Heart left ventricle (tissue), 16 donors: Measurements from ENCODE around the gene CEMIP2. TPM values are rescaled to one million over a fixed set of nuclear protein-coding genes. Genes with fewer than 3 reads are reported as not detected.

Experiments
- ATAC-seq, 4 donors: fragments of 200-7000 bp; cut with Tn5 transposase; one replicate each; pipeline ENCODE4 v1.9.1; 2020 to 2022; ENCODE audit warnings: moderate library complexity in 4 of 4, mild to moderate bottlenecking in 3 of 4, moderate number of reproducible peaks in 1 of 4
- DNase-seq, 5 donors: peaks; one replicate each; pipeline ENCODE4 v3.0.0-alpha.2; 2020
- H3K27ac ChIP-seq, 12 donors: fragments of 200-600 bp; sonication (generic) in 4 of 12; one replicate each; pipeline versions ENCODE4 v1.5.0 to v1.8.0; 2016 to 2022; ENCODE audit warnings: mild to moderate bottlenecking in 2 of 12
- H3K27me3 ChIP-seq, 9 donors: fragments of 200-600 bp; sonication (generic) in 2 of 9; one replicate each; pipeline versions ENCODE4 v1.5.1 to v1.8.0; 2016 to 2022; ENCODE audit warnings: mild to moderate bottlenecking in 3 of 9
- H3K36me3 ChIP-seq, 9 donors: fragments of 200-600 bp; sonication (generic) in 2 of 9; one replicate each; pipeline versions ENCODE4 v1.5.0 to v1.8.0; 2018 to 2022; ENCODE audit warnings: mild to moderate bottlenecking in 2 of 9
- H3K4me1 ChIP-seq, 12 donors: fragments of 200-600 bp; sonication (generic) in 4 of 12; one replicate each; pipeline versions ENCODE4 v1.5.0 to v1.8.0; 2016 to 2022; ENCODE audit warnings: mild to moderate bottlenecking in 3 of 12
- H3K4me3 ChIP-seq, 12 donors: fragments of 200-600 bp; sonication (generic) in 4 of 12; one replicate each; pipeline versions ENCODE4 v1.5.0 to v1.8.0; 2017 to 2022; ENCODE audit warnings: mild to moderate bottlenecking in 9 of 12, moderate library complexity in 4 of 12
- H3K9me3 ChIP-seq, 12 donors: fragments of 200-600 bp; sonication (generic) in 4 of 12; one replicate each; pipeline versions ENCODE4 v1.5.0 to v1.8.0; 2016 to 2022; ENCODE audit warnings: mild to moderate bottlenecking in 1 of 12
- CTCF ChIP-seq, 12 donors: fragments of 200-600 bp; sonication (generic) in 4 of 12; IDR thresholded peaks; one replicate each; pipeline versions ENCODE4 v1.5.0 to v1.8.0; 2018 to 2022; ENCODE audit warnings: antibody characterized with exemption in 12 of 12, mild to moderate bottlenecking in 5 of 12
- POLR2A ChIP-seq, 2 donors: fragments of 450-650 bp; IDR thresholded peaks; one replicate each; pipeline ENCODE4 v1.6.1; 2017; ENCODE audit warnings: antibody characterized with exemption in 2 of 2, mild to moderate bottlenecking in 2 of 2, moderate library complexity in 2 of 2
- WGBS, 4 donors: extraction: QIAGEN DNeasy Blood & Tissue Kit in 2 of 4; methylation state at CpG; one replicate each; pipeline versions ENCODE4 v1.1.5 to v1.1.7; 2013 to 2018; 5-methylcytosine and 5-hydroxymethylcytosine counted together
- intact Hi-C, 10 donors: fragments of 100-400 bp; cut with DNase I; formaldehyde crosslinking; loops; one replicate each; pipeline versions ENCODE4 v1.11.1 to v1.14.2; 2022
- long read RNA-seq, 3 donors: library from polyadenylated mRNA; unstranded; transcript quantifications; one replicate each; pipeline ENCODE4 v2.0.0, GENCODE V29; 2020 to 2021
- polyA plus RNA-seq, 2 donors: library from polyadenylated mRNA; stranded (reverse); fragments of 200-250 nt; gene quantifications; one replicate each; pipeline ENCODE4 v1.2.3, GENCODE V29; 2013
- total RNA-seq, 9 donors: library from RNA; depleted of rRNA in 2 of 9; stranded (reverse); fragments of >200 nt in 2 of 9; fragmentation: NEBNext Ultra II Directional in 3 of 9; extraction: Animal tissue kit (Norgen Biotek cat#: 25700) in 3 of 9; gene quantifications; one replicate each; pipeline versions ENCODE4 v1.1.0 to v1.2.4, GENCODE V29; 2016 to 2023
- donor health status: ischemic (EF 13 %, LVEDD 7.1; RV severe dilation, severe dysfunction).
- donor health status: healthy with polysubstance abuse.
- donor health status: DM: no; HTN: yes; CAD: no.
- donor health status: DM: no; HTN: no; CAD: no.
- donor health status: ischemic (EF 25% LVEDD 6.9; RV normal size, moderate dysfunction).
- donor health status: ischemic (EF 25% LVEDD 5.7; RV mildly dilated, moderate dysfunction).
- donor health status: healthy.
- donor health status: DM: yes; HTN: yes; CAD: no.
- donor health status: ischemic (EF 35%, LVEDD 5.7; RV mildly dilated, moderate dysfunction).
- donor health status: nonischemic (EF 11% LVEDD 7.7; RV severe dilation, severe dysfunction).
- donor health status: DM: yes; HTN: yes; CAD: no.
- donor health status: PGD.
- donor health status: ischemic (EF 29% LVEDD 5.4; RV normal size, mild dysfunction).
- donor health status: nonischemic (EF 23%, LVEDD 6.1; RV moderate dilation, normal function).

CEMIP2 gene
- total RNA-seq: 10 to 100 TPM in 2 of 9 donors, 1 to 10 TPM in 7; 6.7 to 49.3 (median 7.4) TPM
- 1 to 10 TPM; 5.8 to 8.7 TPM for polyA plus RNA-seq
- long read RNA-seq, donor 1, full-length matches to known transcripts: 1 of 6 reads
- long read RNA-seq, donor 1, partial matches to known transcripts: 0 of 6 reads
- long read RNA-seq, donor 1, other reads (novel, unspliced or antisense): 5 of 6 reads
- long read RNA-seq, donor 2, partial matches to known transcripts: 0 of 4 reads
- long read RNA-seq, donor 2, other reads (novel, unspliced or antisense): 3 of 4 reads
- long read RNA-seq, donor 3: 0 reads

- intact Hi-C loops: loop anchor here (1.0 to 10.0 kb wide), 11 partner anchors 41 to 484 kb away; no protein-coding TSS in a partner anchor
- Histone ChIP-seq H3K9me3 (no peaks in the 10 kb centered on the region), H3K27ac (peak within 1 kb of the TSS; percentile 87 to 100 (median 98)), H3K4me3 (peak within 1 kb of the TSS; percentile 53 to 96 (median 84)), H3K36me3 (no peaks in the 10 kb centered on the region), H3K4me1 (peaks cover 0 to 51% (median 23%) of the 10 kb centered on the region in 12 donors), H3K27me3 (no peaks in the 10 kb centered on the region)
- peak; percentile 82 to 95 (median 93) for ATAC-seq
- DNase-seq: peak; percentile 91 to 96 (median 93)
- TF ChIP-seq CTCF (IDR thresholded peaks at IDR 0.05) (peak in 11 of 12 donors; percentile 14 to 60 (median 42)), POLR2A (IDR thresholded peaks at IDR 0.05) (peak; percentile 73 to 95)
- 0% methylated on average over 9 to 86 of the region's 86 CpGs for WGBS, 4 donors
Measured at GRCh38 chr9:71768388-71769174, at the start of gene CEMIP2. Gene CEMIP2 (minus strand): TSS chr9:71768513. CDS start chr9:71750373, 18,140 bp downstream.

GRCh38 chr9:71816916-71817451, 48.7 kb upstream of the CEMIP2 start:
- Histone ChIP-seq H3K9me3 (no peaks in the 10 kb centered on the region), H3K4me3 (no peak overlapping the region), H3K27me3 (no peaks in the 10 kb centered on the region), H3K27ac (no peak overlapping the region), H3K36me3 (no peaks in the 10 kb centered on the region), H3K4me1 (peaks cover 0 to 10% (median 1%) of the 10 kb centered on the region in 12 donors)
- WGBS, 4 donors: 54 to 62% (median 59%) methylated on average over 9 of the region's 9 CpGs
- ATAC-seq: no peak
- no peak for TF ChIP-seq POLR2A (IDR thresholded peaks at IDR 0.05)
- TF ChIP-seq CTCF (IDR thresholded peaks at IDR 0.05): no peak
- intact Hi-C loops: loop anchor here in 6 of 10 donors (5.0 to 10.0 kb wide), 7 partner anchors 58 to 532 kb away; partner anchors contain the start of genes ABHD17B (in 2 of the 6) and C9orf85 (in 2 of the 6)
- no peak for DNase-seq

- intact Hi-C loops: loop anchor here in 7 of 10 donors (5.0 to 10.0 kb wide), 9 partner anchors 48 to 530 kb away; partner anchors contain the start of genes ABHD17B (in 3 of the 7), C9orf85 (in 3 of the 7) and CEMIP2 (in 1 of the 7)
- H3K36me3 ChIP-seq: no peaks in the 10 kb centered on the region
- no peak for TF ChIP-seq CTCF (IDR thresholded peaks at IDR 0.05)
- TF ChIP-seq POLR2A (IDR thresholded peaks at IDR 0.05): no peak
- WGBS, 4 donors: 54 to 67% (median 58%) methylated on average over 3 of the region's 3 CpGs
- H3K27ac ChIP-seq: peak overlapping the region in 1 of 12 donors; percentile 24
- no peak overlapping the region for H3K4me3 ChIP-seq
- peaks cover 0 to 14% (median 6%) of the 10 kb centered on the region in 12 donors for H3K4me1 ChIP-seq
- DNase-seq (peak in 2 of 5 donors; percentile 25 to 52), ATAC-seq (peak in 1 of 4 donors; percentile 57)
- H3K9me3 ChIP-seq: no peaks in the 10 kb centered on the region
- no peaks in the 10 kb centered on the region for H3K27me3 ChIP-seq
Measured at GRCh38 chr9:71814815-71815214, 46.5 kb upstream of the CEMIP2 start.
